Measurements from ENCODE around the gene OR5B2.
"Not testable (repeated sequence)": the region's sequence is repeated elsewhere in the genome, so short reads cannot be mapped to it uniquely, and the experiment has no call there.

Gene OR5B2

DNA sequence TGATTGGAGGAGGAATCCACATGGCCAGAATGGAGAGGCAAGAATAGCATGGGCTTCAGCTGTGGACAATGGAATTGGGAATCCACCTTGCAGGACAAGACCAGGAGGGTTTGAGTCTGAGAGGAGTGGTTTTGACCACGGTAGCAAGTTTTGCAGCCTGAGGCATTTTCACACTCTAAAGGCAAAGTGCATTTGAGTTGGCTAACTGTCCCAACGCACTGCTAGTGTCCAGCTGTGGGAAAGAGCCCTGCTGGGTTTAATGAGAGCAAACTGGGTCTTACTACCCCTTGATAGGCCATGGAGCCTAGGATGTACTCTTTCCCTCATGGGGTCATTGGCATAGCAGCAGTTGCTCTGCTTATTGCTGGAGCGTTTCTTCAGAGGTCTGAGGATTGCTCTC, at the start of gene OR5B2:
Gene OR5B2, minus strand, starts transcription at position 101 of the 400 bp plus-strand sequence. CDS start 4,860 bp downstream, outside the sequence.
- H3K4me3 Mint-ChIP-seq, result no peak within 1 kb of the TSS
- no peaks in the 10 kb centered on the region for H3K4me1 Mint-ChIP-seq (ENCODE audit: low read depth)

DNA sequence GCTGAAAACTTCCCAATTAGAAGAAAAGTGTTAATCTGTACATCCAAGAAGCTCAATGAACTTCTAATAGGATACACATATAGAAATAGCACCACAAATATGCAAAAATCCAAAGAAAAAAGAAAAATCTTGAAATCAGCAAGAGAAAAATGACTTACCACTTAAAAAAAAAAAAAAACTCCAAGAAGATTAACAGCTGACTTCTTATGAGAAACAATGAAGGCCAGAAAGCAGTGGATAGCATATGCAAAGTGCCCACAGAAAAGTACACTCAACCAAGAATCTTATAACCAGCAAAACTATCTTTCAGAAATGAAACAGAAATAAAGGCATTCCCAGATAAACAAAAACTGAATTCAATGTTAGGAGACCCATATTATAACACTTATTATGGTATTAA, 44.0 kb upstream of the OR5B2 start:
- Mint-ChIP-seq H3K27me3 (ENCODE audit: low read depth) (peaks cover 4% of the 10 kb centered on the region), H3K36me3 (ENCODE audit: low read depth) (no peaks in the 10 kb centered on the region), H3K4me3 (no peak overlapping the region), H3K4me1 (ENCODE audit: low read depth) (no peaks in the 10 kb centered on the region), H3K27ac (no peak overlapping the region), H3K9me3 (peaks cover 34% of the 10 kb centered on the region)

More for the DNA sequence above, at the start of gene OR5B2:
- Mint-ChIP-seq H3K36me3 (ENCODE audit: low read depth) (no peaks in the 10 kb centered on the region), H3K27me3 (ENCODE audit: low read depth) (no peaks in the 10 kb centered on the region), H3K27ac (no peak within 1 kb of the TSS), H3K9me3 (peaks cover 5% of the 10 kb centered on the region)

- Mint-ChIP-seq H3K27me3 (ENCODE audit: low read depth) (no peaks in the 10 kb centered on the region), H3K4me3 (no peak overlapping the region), H3K36me3 (ENCODE audit: low read depth) (no peaks in the 10 kb centered on the region), H3K27ac (no peak overlapping the region), H3K9me3 (peaks cover 9% of the 10 kb centered on the region), H3K4me1 (ENCODE audit: low read depth) (no peaks in the 10 kb centered on the region)
Measured at GRCh38 chr11:58466293-58466692, 38.4 kb upstream of the OR5B2 start.

DNA sequence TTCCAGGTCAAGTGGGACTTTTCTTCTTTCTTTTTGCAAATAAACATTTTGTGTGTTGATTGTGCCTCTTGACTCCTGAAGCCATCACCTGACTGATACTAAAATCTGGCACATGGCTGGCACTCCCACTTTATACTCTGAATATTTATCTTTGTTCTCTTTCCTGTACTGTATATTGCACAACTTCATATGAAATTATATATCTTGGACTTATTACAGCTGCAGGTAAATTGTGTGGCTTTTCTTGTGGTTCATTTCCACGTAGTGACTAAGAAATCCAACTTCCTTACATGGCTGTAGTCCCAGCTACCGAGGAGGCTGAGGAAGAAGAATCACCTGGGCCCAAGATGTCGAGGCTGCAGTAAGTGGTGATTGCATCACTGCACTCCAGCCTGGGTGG, 37.8 kb upstream of the OR5B2 start:
- H3K27ac Mint-ChIP-seq, result no peak overlapping the region
- H3K9me3 Mint-ChIP-seq, result peaks cover 5% of the 10 kb centered on the region
- H3K4me3 Mint-ChIP-seq, result no peak overlapping the region
- no peaks in the 10 kb centered on the region for H3K4me1 Mint-ChIP-seq (ENCODE audit: low read depth)
- H3K27me3 Mint-ChIP-seq (ENCODE audit: low read depth), result no peaks in the 10 kb centered on the region
- no peaks in the 10 kb centered on the region for H3K36me3 Mint-ChIP-seq (ENCODE audit: low read depth)

GRCh38 chr11:58451585-58451984, 23.7 kb upstream of the OR5B2 start:
- Mint-ChIP-seq H3K27me3 (ENCODE audit: low read depth) (no peaks in the 10 kb centered on the region), H3K4me1 (ENCODE audit: low read depth) (no peaks in the 10 kb centered on the region), H3K27ac (no peak overlapping the region), H3K4me3 (no peak overlapping the region), H3K36me3 (ENCODE audit: low read depth) (no peaks in the 10 kb centered on the region), H3K9me3 (no peaks in the 10 kb centered on the region)

DNA sequence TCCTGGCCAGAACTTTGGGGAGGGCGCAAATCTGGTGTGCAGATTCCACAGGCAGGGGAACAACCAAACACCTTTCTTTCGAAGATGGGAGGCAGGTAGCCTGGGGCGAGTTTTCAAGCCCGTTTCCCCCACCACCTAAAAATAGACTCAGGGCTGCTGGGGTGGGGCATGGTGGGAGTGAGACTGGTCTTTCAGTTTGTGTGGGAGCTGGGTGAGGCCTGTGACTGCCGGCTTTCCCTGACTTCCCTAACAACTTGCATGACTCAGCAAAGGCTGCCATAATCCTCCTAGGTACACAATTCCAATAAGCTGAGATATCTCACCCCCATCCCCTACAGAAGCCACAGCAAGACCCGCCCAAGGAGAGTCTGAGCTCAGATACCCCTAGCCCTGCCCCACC, 18.4 kb upstream of the OR5B2 start:
- no peak overlapping the region for H3K27ac Mint-ChIP-seq
- H3K9me3 Mint-ChIP-seq, result no peaks in the 10 kb centered on the region
- H3K4me1 Mint-ChIP-seq (ENCODE audit: low read depth), result no peaks in the 10 kb centered on the region
- no peak overlapping the region for H3K4me3 Mint-ChIP-seq
- H3K27me3 Mint-ChIP-seq (ENCODE audit: low read depth), result no peaks in the 10 kb centered on the region
- no peaks in the 10 kb centered on the region for H3K36me3 Mint-ChIP-seq (ENCODE audit: low read depth)

DNA sequence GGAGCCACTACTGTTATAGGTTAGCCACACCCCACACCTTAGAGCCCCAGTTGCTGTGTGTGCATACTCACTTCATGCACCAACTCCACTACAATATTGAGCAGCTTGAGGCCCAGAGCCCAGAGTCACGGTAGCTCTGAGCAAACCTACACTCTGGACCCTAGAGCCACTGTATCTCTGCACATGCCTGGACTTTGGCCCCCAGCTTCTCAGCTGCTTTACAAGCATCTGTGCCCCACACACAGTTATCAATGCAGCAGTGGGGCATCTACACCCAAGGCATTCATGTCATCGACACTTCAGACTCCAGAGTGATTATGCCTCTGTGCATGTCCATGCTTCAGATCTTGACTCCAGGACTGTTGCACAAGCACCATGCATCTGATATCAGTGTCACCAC, 16.4 kb upstream of the OR5B2 start:
- no peaks in the 10 kb centered on the region for H3K4me1 Mint-ChIP-seq (ENCODE audit: low read depth)
- no peaks in the 10 kb centered on the region for H3K9me3 Mint-ChIP-seq
- no peaks in the 10 kb centered on the region for H3K36me3 Mint-ChIP-seq (ENCODE audit: low read depth)
- H3K27ac Mint-ChIP-seq, result no peak overlapping the region
- H3K4me3 Mint-ChIP-seq, result no peak overlapping the region
- no peaks in the 10 kb centered on the region for H3K27me3 Mint-ChIP-seq (ENCODE audit: low read depth)

GRCh38 chr11:58442136-58442535, 14.2 kb upstream of the OR5B2 start, which contains the start of gene OR5B12:
OR5B12 (minus strand) TSS chr11:58442236; CDS start chr11:58440151, 2,085 bp downstream.
- H3K4me1 Mint-ChIP-seq (ENCODE audit: low read depth), result no peaks in the 10 kb centered on the region

GRCh38 chr11:58438486-58438885, 10.6 kb upstream of the OR5B2 start:
- H3K4me3 Mint-ChIP-seq, result no peak overlapping the region
- H3K27ac Mint-ChIP-seq, result no peak overlapping the region
- no peaks in the 10 kb centered on the region for H3K36me3 Mint-ChIP-seq (ENCODE audit: low read depth)
- no peaks in the 10 kb centered on the region for H3K27me3 Mint-ChIP-seq (ENCODE audit: low read depth)
- no peaks in the 10 kb centered on the region for H3K9me3 Mint-ChIP-seq
- no peaks in the 10 kb centered on the region for H3K4me1 Mint-ChIP-seq (ENCODE audit: low read depth)

More at GRCh38 chr11:58442136-58442535, 14.2 kb upstream of the OR5B2 start, which contains the start of gene OR5B12:
- Mint-ChIP-seq H3K9me3 (no peaks in the 10 kb centered on the region), H3K4me3 (no peak within 1 kb of the TSS), H3K27ac (no peak within 1 kb of the TSS), H3K36me3 (ENCODE audit: low read depth) (no peaks in the 10 kb centered on the region), H3K27me3 (ENCODE audit: low read depth) (no peaks in the 10 kb centered on the region)

GRCh38 chr11:58434217-58434616, 6.3 kb upstream of the OR5B2 start:
- Mint-ChIP-seq H3K36me3 (ENCODE audit: low read depth) (no peaks in the 10 kb centered on the region), H3K27ac (no peak overlapping the region), H3K27me3 (ENCODE audit: low read depth) (no peaks in the 10 kb centered on the region), H3K4me3 (no peak overlapping the region), H3K4me1 (ENCODE audit: low read depth) (no peaks in the 10 kb centered on the region), H3K9me3 (no peaks in the 10 kb centered on the region)

DNA sequence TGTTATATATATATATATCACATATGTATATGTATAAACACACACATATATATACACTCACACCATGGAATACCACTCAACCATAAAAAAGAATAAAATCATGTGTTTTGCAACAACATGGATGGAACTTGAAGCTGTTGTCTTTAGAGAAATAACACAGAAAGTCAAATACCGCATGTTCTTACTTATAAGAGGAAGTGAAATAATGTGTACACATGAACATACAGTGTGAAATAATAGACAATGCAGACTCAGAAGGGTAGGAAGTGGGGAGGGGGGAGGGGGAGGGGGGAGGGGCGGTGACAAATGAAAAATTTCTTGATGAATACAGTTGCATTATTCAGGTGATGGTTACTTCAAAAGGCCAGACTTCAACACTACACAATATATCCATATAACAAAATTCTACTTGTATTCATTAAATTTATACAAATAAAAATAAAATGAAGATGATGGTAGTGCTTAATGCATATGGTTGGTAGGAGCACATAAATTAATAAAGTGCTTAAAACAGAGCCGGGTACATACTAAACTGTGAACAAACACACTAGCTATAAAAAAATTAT, 5.8 kb upstream of the OR5B2 start:
- Mint-ChIP-seq H3K36me3 (ENCODE audit: low read depth) (no peaks in the 10 kb centered on the region), H3K4me3 (no peak overlapping the region), H3K4me1 (ENCODE audit: low read depth) (no peaks in the 10 kb centered on the region), H3K27me3 (ENCODE audit: low read depth) (no peaks in the 10 kb centered on the region), H3K27ac (no peak overlapping the region), H3K9me3 (peaks cover 4% of the 10 kb centered on the region)

- Mint-ChIP-seq H3K4me1 (ENCODE audit: low read depth) (no peaks in the 10 kb centered on the region), H3K4me3 (no peak overlapping the region), H3K27ac (no peak overlapping the region), H3K27me3 (ENCODE audit: low read depth) (no peaks in the 10 kb centered on the region), H3K36me3 (ENCODE audit: low read depth) (no peaks in the 10 kb centered on the region), H3K9me3 (peaks cover 5% of the 10 kb centered on the region)
Measured at GRCh38 chr11:58429273-58429672, 1.4 kb upstream of the OR5B2 start.

GRCh38 chr11:58406774-58407173, 21.1 kb downstream of the OR5B2 start, which contains the start of gene OR5B3:
OR5B3 (minus strand) TSS chr11:58406874; CDS start chr11:58403409, 3,465 bp downstream.
- peaks cover 26% of the 10 kb centered on the region for H3K9me3 Mint-ChIP-seq
- no peaks in the 10 kb centered on the region for H3K4me1 Mint-ChIP-seq (ENCODE audit: low read depth)
- H3K4me3 Mint-ChIP-seq, result no peak within 1 kb of the TSS
- no peaks in the 10 kb centered on the region for H3K27me3 Mint-ChIP-seq (ENCODE audit: low read depth)
- no peaks in the 10 kb centered on the region for H3K36me3 Mint-ChIP-seq (ENCODE audit: low read depth)
- H3K27ac Mint-ChIP-seq, result no peak within 1 kb of the TSS

DNA sequence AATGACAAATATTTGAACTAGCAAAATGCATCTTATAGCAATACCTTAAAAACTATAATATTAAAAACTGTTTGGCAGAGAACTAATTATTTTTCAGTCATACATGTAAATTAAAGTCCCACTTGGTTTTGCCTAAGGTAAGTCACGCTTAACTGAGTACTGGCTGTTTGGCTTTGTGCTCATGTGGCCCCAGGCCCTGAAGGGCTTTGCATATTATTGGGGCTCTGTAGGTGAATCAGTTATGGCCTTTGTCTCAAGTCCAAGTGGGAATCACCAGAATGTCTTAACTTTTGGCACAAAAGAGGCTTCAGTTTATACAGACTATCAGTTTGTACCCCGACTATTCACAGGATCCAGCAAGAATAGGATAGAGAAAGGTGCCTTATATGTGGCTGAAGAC, 28.3 kb downstream of the OR5B2 start:
- not testable (repeated sequence) for H3K27me3 Mint-ChIP-seq (ENCODE audit: low read depth); H3K27ac Mint-ChIP-seq; H3K4me3 Mint-ChIP-seq; H3K9me3 Mint-ChIP-seq; H3K4me1 Mint-ChIP-seq (ENCODE audit: low read depth); H3K36me3 Mint-ChIP-seq (ENCODE audit: low read depth)

DNA sequence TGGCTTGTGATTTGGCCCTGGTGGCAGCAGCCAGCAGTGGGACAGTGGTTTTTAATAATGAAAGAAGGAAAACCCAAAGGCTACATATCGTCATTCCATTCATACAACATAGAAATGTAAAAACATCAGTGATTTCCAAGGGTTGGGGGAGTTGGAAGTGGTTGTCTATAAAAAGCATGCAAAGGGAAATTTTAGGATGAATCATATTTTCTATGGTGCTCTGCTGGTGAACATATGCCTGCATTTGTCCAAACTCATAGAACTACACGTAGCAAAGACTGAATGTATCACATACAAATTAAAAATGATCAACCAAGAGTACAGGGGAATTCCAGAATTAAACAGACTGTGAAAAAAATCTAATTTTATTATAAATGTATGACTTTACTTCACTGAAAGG, 32.3 kb downstream of the OR5B2 start:
- Mint-ChIP-seq H3K27me3 (ENCODE audit: low read depth) (no peaks in the 10 kb centered on the region), H3K4me3 (no peak overlapping the region), H3K4me1 (ENCODE audit: low read depth) (no peaks in the 10 kb centered on the region), H3K27ac (no peak overlapping the region), H3K36me3 (ENCODE audit: low read depth) (no peaks in the 10 kb centered on the region), H3K9me3 (peaks cover 9% of the 10 kb centered on the region)

DNA sequence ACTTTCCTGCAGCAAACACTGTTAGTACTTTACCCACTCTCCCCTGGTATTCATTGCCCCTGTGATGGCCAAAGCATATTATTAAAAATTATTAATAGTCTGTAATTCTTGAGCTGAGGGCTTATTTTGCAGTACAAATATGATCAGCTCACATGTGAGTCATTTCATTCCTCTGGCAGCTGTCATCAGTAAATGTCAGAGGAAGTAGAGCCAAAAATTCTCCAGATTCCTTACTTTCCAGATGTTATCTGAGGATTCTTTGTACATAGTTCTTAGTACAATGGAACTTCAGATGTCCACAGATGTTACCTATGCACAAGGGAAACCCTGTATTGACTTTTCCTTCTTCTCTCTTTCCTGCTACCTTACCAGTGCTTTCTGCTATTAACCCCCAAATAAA, 33.7 kb downstream of the OR5B2 start:
- no peak overlapping the region for H3K4me3 Mint-ChIP-seq
- peaks cover 9% of the 10 kb centered on the region for H3K9me3 Mint-ChIP-seq
- no peaks in the 10 kb centered on the region for H3K27me3 Mint-ChIP-seq (ENCODE audit: low read depth)
- no peaks in the 10 kb centered on the region for H3K36me3 Mint-ChIP-seq (ENCODE audit: low read depth)
- H3K4me1 Mint-ChIP-seq (ENCODE audit: low read depth), result no peaks in the 10 kb centered on the region
- no peak overlapping the region for H3K27ac Mint-ChIP-seq

Data from T-helper 1 cell treated with Interleukin-12 subunit alpha and Interleukin-12 subunit beta and Interleukin-4 antibody, amounts not matched to agents 30 μg/mL and 1 μg/mL, for 36 hours (primary cell).